Measurements from ENCODE around the gene GALNT6. TPM values are rescaled to one million over a fixed set of nuclear protein-coding genes. Genes with fewer than 3 reads are reported as not detected.
A peak's percentile ranks its signal among the peaks of the same experiment; 100 is the strongest.

GALNT6 gene
- total RNA-seq, 1 donor from 2014 or later, result 22.1 TPM

DNA sequence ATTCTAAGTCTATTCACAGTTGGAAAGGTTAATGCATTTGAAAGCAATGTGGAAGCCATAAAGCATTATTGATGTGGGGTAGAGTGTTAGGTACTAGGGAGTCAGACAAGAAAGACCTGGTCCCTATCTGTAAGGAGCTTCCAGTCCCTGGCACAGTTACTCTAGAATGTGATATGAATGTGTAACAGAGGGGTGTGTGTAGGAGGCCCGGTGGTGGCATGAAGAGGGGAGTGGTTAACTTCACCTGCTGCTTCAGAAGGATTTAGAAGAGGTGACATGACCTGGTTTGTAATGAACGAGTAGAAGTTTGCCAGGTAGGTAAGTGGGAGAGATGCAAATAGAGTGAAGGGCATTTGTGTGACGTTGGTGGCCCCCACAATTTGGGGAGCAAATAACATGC is 15.1 kb upstream of the GALNT6 start:
- DNase-seq (ENCODE audit: low read depth in 2 of 2), result no peak

DNA sequence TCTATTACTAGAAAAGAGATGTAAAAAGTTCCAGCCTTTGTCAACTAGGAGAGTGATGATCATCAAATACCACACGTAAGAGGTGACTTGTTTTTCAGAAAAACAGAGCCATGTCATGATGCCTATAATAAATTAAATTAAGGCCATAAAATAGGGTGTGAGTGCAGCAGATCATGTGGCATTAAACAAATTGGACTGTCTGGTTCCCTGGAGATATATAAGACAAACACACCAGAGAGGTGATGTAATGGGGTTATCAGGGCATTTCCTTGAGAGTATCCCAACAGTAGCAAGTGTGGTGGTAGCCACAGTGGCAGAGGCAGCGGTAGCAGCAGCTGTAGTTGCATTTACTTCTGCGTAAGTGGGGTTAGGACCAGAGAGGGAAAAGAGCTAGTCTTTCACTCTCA is 14.6 kb upstream of the GALNT6 start:
- peak in 1 of 2 donors; percentile 22 for DNase-seq (ENCODE audit: low read depth in 2 of 2)

DNA sequence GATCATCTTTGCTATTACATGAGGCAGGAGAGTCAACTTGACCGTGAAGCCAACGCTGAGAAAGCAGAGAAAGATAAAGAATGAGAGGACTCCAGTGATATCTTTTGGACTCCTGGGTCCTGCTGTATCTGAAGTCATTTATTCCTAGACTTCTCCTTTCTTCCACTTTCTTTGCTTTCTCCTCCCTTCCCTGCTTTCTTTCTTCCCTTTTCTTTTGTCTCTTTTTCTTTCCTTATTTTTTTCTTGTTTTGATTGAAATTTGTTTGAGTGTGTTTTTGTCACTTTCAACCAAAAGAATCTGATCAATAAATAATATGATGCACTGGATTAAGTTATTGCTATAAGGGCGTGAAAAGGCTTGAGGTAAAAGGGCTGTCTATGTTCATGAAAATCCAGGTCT is 13.4 kb upstream of the GALNT6 start:
- no peak for DNase-seq (ENCODE audit: low read depth in 2 of 2)

DNA sequence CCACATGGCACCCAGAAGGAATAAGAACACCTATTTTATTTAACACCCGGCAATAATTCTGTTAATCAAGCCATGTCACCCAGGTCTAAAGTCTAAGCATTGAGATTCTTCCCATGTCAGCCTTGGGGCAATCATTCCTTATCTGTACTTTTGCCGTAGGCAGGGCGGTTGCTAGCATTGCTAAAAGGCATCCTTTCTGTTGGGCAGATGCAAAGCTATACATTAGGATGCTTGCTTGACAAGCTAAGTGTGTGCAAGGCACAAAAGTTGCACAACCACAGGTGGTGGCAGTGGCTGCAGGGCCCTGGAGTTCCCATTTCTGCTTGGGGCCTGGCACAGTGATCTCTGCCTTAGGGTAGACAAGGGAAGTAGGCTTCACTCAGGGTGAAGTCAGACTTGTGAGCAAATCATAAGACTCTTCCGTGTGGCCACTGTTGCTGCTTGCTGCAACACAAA is 12.5 kb upstream of the GALNT6 start:
- no peak for DNase-seq (ENCODE audit: low read depth in 2 of 2)

DNA sequence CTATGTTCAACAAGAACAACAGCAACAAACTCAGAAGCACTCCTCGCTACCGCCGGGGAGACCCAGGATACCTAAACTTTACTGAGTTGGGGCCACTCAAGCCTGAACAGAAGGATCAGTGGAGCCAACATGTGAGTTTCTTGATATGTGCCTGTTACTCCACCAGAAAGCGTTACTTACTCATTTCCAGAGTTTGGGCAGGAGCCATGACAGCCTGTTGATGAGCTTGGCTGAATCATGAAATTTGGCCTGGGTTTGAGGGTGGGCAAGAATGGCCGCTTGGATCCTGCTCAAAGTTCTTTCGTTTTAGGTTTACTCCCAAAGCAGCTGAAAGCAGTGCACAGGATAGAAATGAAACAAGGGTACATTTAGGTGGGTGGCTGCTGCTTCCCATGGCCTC is 12.0 kb upstream of the GALNT6 start:
- no peak for DNase-seq (ENCODE audit: low read depth in 2 of 2)

DNA sequence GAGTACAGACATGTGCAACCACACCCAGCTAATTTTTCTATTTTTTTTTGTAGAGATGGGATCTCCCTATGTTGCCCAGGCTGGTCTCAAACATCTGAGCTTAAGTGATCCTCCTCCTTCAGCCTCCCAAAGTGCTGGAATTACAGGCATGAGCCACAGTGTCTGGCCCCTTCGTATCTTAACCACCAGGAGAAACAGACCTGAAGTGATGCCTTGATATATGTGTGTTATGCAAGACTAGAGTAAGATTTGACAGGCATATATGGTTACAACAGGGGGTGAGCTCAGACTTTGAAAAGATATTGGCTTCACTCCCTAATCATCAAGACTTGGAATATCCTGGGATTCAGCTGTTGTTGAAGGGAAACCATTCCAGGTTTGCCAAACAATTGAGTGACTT is 10.7 kb upstream of the GALNT6 start:
- no peak for DNase-seq (ENCODE audit: low read depth in 2 of 2)

DNA sequence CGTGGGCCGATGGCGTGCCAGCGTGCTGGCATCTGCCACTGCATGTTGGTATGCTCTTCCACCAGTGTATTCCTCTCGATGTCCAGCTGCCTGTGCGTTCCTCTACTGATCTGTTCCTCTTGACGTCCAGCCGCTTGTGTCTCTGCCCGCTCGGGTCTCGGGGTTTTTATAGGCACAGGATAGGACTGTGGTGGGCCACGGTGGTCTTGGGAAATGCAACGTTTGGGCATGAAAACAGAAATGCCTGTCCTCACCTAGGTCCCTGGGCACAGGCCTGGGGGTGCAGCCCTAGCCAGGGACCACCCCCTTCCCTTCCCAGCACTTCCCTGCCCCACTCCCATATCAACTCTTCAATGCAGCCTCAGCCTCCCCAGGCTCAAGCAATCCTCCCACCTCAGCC is 10.3 kb upstream of the GALNT6 start:
- DNase-seq (ENCODE audit: low read depth in 2 of 2), result no peak

DNA sequence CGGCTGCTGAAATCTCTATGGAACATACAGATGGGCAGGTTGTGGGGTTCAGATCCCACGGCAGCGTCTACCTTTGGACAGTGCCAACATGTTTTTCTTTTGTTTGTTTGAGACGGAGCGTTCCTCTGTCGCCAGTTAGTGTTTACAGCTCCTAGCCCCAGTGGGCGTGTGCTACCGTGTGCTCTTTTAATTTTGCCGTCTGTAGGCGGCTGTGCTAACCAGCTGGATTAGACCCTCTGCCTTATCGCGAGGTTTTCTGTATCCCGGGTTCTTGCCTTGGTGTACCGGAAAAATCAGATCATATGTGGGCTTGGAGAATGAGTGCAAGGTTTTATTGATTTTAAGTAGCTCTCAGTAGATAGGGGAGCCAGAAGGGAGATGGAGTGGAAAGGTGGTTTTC is 9.8 kb upstream of the GALNT6 start:
- DNase-seq (ENCODE audit: low read depth in 2 of 2), result no peak

DNA sequence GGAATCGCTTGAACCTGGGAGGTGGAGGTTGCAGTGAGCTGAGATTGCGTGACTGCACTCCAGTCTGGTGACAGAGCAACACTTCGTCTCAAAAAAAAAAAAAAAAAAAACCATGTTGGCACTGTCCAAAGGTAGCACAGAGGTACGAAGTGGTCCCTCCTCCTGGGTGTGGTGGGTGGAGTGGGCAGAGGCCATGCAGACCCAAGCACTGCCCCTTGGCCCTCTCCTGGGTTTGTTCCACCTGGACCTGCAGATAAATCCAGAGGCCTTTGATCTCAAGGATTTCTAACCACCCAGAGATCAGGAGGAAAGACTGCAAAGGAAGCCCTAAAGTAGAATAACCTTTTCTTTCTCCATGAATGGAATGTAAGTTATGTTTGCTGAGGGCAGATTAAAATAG is 8.7 kb upstream of the GALNT6 start:
- DNase-seq (ENCODE audit: low read depth in 2 of 2), result no peak

DNA sequence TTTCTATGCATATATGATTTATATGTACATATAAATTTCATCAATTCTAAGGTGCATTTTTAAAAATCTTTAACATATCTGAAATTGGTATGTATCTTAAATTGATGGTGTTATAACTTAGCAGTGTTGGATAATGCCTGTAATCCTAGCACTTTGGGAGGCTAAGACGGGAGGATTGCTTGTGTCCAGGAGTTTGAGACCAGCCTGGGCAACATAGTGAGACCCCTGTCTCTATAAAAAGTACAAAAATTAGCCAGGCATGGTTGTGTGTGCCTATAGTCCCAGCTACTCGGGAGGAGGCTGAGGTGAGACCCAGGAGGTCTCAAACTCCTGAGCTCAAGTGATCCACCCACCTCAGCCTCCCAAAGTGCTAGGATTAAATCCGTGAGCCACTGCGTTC is 6.5 kb upstream of the GALNT6 start:
- DNase-seq (ENCODE audit: low read depth in 2 of 2), result no peak

DNA sequence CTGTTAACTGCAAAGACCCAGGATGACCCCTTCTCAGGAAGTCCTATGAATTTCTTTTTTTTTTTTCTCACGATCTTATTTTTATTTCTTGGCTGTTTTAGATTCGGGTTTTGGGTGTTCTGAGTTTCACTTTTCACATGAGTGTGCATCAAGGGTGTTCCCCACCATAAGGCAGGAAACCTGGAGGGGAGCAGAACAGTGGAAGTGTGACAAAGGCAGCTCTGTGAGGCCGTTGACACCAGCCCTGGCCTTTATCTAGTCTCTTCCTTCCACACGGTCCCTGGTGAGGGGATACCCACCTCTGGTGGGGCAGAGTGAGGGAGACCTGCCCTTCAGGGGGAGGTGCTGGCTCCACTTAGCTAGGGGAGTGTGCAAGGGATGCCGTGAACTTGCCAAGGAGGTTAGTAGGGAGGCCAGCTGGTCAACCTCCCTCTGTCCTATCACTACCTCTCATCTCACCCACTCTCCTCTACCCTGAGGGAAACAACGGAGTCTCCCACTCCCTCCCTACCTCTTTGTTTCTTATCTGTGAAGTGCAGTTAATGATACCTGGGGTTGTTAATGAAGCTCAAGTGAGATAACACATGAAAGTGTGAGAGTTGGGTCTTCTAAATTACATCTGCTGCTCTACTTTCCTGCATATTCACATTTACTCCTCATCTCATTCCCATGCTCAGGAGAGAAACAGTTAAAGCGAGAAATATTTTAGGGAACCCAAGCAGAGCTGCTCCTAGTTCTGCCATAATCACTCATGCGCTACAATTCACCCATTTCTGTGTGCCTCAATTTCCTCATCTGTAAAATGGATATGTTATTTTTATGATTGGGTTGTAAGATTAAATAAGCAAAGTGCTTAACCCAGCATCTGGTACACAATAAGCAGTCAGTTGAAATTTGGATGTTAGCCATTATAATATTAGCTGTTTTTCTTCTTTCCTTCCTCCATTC is 4.4 kb upstream of the GALNT6 start:
- DNase-seq (ENCODE audit: low read depth in 2 of 2), result no peak

DNA sequence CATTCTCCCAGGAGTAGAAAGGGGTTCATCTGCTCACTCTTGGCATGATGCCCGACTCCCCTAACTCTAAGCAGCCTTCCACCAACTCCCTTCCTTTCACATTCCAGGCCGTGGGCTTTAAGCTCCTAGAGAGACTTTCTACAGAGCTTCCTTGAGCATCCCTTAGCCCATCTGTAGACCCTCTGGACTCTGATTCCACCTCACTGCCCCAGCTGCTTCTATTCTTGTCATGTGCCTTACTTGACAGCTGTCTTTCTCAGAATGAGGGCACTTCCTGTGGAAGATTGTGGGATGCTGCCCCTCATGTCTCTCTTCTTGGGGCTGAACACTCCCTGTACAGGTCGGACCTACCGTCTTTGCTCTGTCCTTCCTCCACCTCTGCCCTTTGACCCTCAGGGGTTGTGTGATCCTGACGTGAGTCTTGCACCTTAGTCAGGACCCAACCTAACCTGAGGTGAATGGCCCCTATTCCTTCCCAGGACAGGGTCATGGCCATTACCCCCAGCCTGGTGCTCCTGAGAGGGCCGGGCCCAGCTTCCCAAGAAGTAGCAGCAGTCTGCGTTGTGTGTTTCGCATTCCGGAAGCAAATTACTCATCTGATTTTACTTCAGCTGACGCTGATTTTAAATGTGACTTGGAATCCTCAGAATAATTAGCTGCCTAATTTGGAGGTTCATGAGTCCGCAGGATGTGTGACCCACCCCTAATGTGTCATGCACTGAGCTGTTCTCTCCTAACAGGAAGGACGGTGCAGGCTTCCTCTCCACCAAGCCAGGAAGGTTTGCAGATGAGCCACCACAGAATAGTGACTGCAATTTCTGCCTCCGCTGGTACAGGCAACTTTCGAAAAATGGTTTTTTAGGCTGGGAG is 2.7 kb upstream of the GALNT6 start:
- peak; percentile 75 to 92 for DNase-seq (ENCODE audit: low read depth in 2 of 2)

DNA sequence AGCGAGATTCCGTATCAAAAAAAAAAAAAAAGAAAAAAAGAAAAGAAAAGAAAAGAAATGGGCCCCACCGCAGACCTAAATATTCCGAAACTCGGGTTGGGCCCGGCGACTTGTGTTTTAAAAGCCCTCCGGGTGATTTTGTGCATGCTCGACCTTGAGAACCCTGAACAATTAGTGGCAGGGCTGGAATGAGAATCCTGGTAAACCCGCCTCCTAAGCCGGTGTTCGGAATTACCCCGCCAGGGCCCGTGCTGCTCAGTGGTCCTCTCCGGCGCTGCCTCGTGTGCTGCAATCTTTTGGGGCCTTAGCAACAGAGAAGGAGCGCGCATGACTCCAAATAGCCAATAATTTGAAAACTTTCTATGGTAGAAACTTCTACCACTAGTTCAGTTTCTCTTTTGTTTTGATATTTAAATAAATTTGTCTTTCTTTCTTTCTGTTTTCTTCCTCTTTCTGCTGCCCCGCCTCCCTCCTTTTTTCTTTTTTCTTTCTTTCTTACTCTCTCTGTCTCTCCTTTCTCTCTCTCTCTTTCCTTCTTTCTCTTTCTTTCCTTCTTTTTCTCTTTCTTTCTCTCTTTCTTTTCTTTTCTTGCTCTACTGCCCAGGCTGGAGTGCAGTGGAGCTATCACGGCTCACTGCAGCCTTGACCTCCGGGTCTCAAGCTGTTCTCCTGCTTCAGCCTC is 1.5 kb upstream of the GALNT6 start:
- no peak for DNase-seq (ENCODE audit: low read depth in 2 of 2)

DNA sequence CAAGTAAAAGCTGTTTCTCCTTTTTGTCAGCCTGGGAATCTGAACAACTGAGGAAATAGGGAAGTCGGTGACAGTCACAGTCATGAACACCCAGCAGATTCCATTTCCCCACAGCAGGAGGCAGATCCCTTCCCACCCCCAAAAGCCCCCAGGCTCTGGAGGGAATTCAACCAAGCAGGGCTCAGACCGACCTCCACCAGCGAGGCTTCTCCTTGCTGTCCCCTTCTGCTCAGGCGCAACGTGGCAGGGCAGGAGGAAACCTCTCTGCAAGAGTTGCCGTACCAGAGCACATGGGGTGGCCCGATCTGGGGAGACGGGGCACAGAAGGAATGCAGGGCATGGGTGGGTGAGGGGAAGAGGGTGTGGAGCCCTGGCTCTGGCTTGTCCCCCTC is 319 bp downstream of the GALNT6 start:
- DNase-seq (ENCODE audit: low read depth in 2 of 2), result peak in 1 of 2 donors; percentile 18

DNA sequence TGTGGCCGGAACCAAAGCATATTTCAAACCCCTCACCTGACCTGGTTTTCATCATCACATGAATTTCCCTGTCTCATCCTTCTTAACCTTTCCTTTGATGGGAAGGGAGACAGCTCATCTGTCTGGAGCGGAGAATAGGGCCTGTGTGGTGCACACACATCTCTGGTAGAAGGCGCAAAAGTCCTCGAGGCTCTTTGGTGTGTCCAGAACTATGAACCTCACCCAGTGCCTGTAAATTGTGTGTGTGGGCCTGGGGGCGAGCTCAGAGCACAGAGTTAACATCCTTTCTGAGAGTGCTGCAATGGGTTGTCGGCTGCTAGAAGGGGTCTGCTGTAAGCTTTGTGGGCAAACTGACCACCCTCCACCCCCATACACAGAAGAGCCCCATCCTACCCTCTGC is 749 bp downstream of the GALNT6 start:
- DNase-seq (ENCODE audit: low read depth in 2 of 2), result no peak

DNA sequence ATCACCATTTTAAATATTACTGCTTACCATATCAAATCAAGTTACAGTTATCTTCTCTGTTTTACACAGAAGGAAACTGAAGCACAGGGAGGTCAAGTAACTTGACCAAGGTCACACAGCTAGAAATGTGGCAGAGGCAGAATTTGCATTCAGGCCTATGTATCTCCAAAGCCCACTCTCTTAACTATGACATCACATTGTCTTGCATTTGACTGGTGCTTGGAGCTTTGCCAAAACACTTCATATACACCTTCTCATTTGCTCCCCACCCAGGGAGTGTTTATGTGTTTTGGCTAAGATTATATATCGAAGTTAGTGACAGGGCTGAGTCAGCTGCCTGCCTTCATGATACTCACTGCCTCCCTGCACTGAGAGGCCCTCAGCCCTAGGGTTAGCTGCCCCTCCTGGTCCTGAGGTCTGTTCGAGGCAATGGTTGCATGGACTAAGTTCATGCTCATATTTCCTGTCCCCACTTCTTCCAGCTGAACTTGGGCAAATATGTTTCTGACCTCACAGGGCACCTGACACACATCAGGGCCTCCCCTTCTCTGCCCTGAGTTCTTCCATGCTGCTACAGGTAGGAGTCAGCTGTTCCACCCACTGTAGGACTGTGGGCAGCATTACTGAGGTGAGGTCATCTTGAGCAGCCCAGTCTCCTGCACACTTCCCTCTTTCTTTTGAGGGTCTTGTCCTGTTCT is 1.8 kb downstream of the GALNT6 start:
- peak in 1 of 2 donors; percentile 13 for DNase-seq (ENCODE audit: low read depth in 2 of 2)

DNA sequence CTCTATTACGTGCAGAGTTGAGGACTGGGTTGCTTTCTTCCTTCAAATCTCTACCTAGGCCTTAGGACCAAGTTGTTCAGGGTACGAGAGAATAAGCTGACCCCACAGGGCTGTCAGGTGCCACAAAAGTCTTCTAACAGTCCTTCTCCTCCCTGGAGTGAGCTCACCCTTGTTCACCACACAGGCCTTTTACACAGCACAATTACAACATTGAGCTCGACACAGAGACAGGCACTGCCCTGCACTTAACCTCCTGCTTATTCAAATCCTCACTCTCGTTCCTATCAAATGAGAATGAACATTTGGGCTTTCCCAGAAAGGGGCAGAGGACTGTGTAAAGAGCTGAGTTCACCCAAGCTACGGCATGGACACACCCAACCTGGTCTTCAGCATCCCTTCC is 2.4 kb downstream of the GALNT6 start:
- no peak for DNase-seq (ENCODE audit: low read depth in 2 of 2)

DNA sequence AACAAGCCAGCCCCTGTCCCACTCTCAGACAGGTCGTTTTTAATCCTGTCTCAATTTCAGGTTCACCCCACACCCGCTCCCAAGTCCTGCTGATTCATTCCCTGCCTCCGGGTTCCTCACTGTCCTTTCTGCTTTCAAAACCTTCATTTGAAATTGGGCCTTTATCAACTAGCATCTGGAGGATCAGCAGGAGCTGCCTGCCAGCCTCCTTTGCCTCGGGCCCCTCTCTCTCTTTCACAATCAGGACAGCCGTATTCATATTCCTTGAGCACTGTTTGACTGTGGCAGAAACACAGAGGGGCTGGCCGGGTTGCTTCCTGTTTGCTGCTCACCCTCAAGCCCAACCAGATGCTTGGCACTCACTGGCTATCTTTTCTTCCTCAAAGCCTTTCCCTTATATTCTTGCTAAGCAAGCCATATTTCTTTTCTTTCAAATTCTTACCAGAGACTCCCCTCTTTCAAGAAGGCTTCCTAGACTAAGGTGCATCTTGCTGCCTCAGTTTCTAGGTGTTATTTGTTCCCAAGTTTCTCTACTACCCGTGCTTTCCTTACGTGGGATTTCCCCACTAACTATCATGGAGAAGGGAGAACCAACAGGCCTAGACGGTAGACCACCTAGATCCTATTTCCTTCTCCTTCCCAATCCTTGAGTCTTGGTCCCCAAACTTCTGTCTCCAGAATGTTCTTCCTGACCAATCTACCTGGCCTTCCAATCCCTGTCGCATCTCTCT is 3.0 kb downstream of the GALNT6 start:
- DNase-seq (ENCODE audit: low read depth in 2 of 2), result peak in 1 of 2 donors; percentile 38

DNA sequence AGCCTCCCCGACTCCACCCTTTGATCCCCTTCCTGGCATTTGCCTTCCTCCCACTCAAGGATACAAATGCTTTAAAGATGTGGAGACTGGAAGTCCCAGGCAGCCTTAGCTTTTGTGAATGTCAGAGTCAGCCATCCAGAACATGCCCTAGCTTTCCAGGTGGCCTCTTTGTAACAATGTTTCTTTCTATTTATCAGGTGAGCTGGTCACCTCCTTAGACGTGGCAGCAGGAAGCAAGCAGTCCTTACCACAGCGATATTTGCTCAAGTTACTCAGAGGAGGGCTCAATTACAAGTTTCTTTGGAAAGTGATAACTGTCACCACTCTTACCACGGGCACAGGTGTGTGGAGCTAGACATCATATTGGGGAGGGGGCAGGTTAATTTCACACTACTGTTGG is 4.9 kb downstream of the GALNT6 start:
- no peak for DNase-seq (ENCODE audit: low read depth in 2 of 2)

DNA sequence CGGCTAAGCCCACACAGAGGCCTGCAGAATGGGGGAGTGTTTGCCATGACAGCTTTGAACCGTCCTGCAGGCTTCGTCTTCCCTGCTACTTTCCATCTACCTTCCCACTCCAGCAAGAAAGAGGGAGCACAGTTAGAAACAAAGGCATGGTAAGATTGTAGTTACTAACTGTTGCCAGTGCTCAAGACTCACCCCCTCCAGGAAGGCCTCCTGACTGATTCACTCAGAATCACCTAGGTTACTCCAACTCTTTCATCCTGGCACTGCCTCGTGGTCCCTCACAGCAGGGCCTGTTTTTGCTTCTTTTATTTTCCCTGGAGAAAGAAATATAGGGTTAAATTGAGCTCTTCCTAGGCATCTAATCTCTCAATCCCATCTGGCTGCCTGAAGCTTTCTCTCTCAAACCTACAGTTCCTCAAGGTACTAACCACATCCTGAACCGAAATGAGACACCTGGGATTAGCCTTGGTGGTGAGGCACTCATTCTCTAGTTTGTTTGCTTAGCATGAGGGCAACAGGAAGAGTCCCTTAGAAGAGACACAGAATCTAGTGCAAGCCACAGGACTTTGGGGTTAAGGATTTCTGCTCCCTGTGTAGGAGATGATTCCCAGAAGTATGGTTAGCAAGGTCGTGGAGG is 7.8 kb downstream of the GALNT6 start:
- no peak for DNase-seq (ENCODE audit: low read depth in 2 of 2)

Data from dermis microvascular lymphatic vessel endothelial cell (primary cell).